HepG2 (cell line): ENCODE measurements around the gene CYBC1. TPM values are rescaled to one million over a fixed set of nuclear protein-coding genes. Genes with fewer than 3 reads are reported as not detected.

Source experiments
- ARNT2 ChIP-seq: sonication (generic); formaldehyde crosslinking; IDR thresholded peaks from 2 replicates; pipeline ENCODE4 v1.8.0; 2022; ENCODE audit warnings: mild to moderate bottlenecking, low read depth, missing genetic modification reagents, moderate library complexity
- BCL3 ChIP-seq: sonication (generic); formaldehyde crosslinking; IDR thresholded peaks from 2 replicates; pipeline ENCODE4 v1.5.1; 2020; ENCODE audit warnings: mild to moderate bottlenecking, missing genetic modification reagents, moderate library complexity
- CEBPG ChIP-seq: IDR thresholded peaks from 2 replicates; pipeline ENCODE4 v1.6.1; 2016
- DZIP1 ChIP-seq: sonication (generic); formaldehyde crosslinking; IDR thresholded peaks from 2 replicates; pipeline ENCODE4 v1.5.0; 2020; ENCODE audit warnings: mild to moderate bottlenecking, missing genetic modification reagents
- GATAD1 ChIP-seq: IDR thresholded peaks from 2 replicates; pipeline ENCODE4 v1.6.1; 2016; ENCODE audit warnings: missing genetic modification reagents, missing compliant biosample characterization
- HOXA9 ChIP-seq: sonication (generic); formaldehyde crosslinking; IDR thresholded peaks from 2 replicates; pipeline ENCODE4 v1.8.1; 2022; ENCODE audit warnings: missing genetic modification reagents, mild to moderate bottlenecking, moderate library complexity, borderline replicate concordance
- MIER3 ChIP-seq: IDR thresholded peaks from 2 replicates; pipeline ENCODE4 v1.6.1; 2016; ENCODE audit warnings: missing compliant biosample characterization, borderline replicate concordance
- MXD3 ChIP-seq: IDR thresholded peaks from 2 replicates; pipeline ENCODE4 v1.6.1; 2016; ENCODE audit warnings: mild to moderate bottlenecking, missing biosample characterization, missing genetic modification reagents
- NCOA2 ChIP-seq: sonication (generic); formaldehyde crosslinking; IDR thresholded peaks from 2 replicates; pipeline ENCODE4 v1.8.0; 2022; ENCODE audit warnings: inconsistent platforms
- NRL ChIP-seq: sonication (generic); formaldehyde crosslinking; IDR thresholded peaks from 2 replicates; pipeline ENCODE4 v1.5.0; 2020; ENCODE audit warnings: missing genetic modification reagents, mild to moderate bottlenecking, moderate library complexity, borderline replicate concordance
- SNAI1 ChIP-seq: sonication (generic); formaldehyde crosslinking; IDR thresholded peaks from 2 replicates; pipeline ENCODE4 v1.5.0; 2020; ENCODE audit warnings: mild to moderate bottlenecking, missing genetic modification reagents, borderline replicate concordance
- SP1 ChIP-seq, 2 experiments: fragments of 450-650 bp in 1 of 2; sonication (generic) in 1 of 2; formaldehyde crosslinking in 1 of 2; IDR thresholded peaks; 2 replicates each; pipeline versions ENCODE4 v1.4.0 to v1.6.1; 2016 to 2020; ENCODE audit warnings: missing genetic modification reagents in 1 of 2
- TGIF2 ChIP-seq: IDR thresholded peaks from 2 replicates; pipeline ENCODE4 v1.6.1; 2016; ENCODE audit warnings: control low read depth, missing compliant biosample characterization
- ZBTB49 ChIP-seq: sonication (generic); formaldehyde crosslinking; IDR thresholded peaks from 2 replicates; pipeline ENCODE4 v1.4.0; 2020; ENCODE audit warnings: missing genetic modification reagents, borderline replicate concordance
- ZNF292 ChIP-seq: sonication (generic); formaldehyde crosslinking; IDR thresholded peaks from 2 replicates; pipeline ENCODE4 v1.8.1; 2022; ENCODE audit warnings: mild to moderate bottlenecking, low read depth, missing genetic modification reagents, borderline replicate concordance
- ZNF577 ChIP-seq: sonication (generic); formaldehyde crosslinking; IDR thresholded peaks from 2 replicates; pipeline ENCODE4 v1.4.0; 2020; ENCODE audit warnings: mild to moderate bottlenecking, low read depth, missing genetic modification reagents, borderline replicate concordance
- ZNF780A ChIP-seq: sonication (generic); formaldehyde crosslinking; IDR thresholded peaks from 2 replicates; pipeline ENCODE4 v1.8.0; 2022; ENCODE audit warnings: mild to moderate bottlenecking, missing genetic modification reagents, moderate library complexity
- ZSCAN12 ChIP-seq: sonication (generic); formaldehyde crosslinking; IDR thresholded peaks from 2 replicates; pipeline ENCODE4 v1.9.0; 2021; ENCODE audit warnings: mild to moderate bottlenecking, missing genetic modification reagents
- polyA plus RNA-seq, 8 experiments: library from polyadenylated mRNA; depleted of rRNA in 3 of 8; stranded (reverse) in 7 of 8; unstranded in 1 of 8; fragments of >200 nt; fragmentation: Illumina TruSeq in 4 of 8; extraction: Trizol in 4 of 8; gene quantifications; 2 replicates each; pipeline versions ENCODE4 v1.2.1 to v1.2.3, GENCODE V29; 2011 to 2016; ENCODE audit warnings: low read depth in 4 of 8, missing spikeins in 1 of 8, mixed read lengths in 1 of 8; ENCODE audit not compliant: insufficient read depth in 1 of 8
- total RNA-seq, 5 experiments: library from RNA; depleted of rRNA; stranded (reverse); fragments of >200 nt; fragmentation: Illumina TruSeq; extraction: Trizol; gene quantifications; 2 replicates each; pipeline ENCODE4 v1.2.3, GENCODE V29; 2016; ENCODE audit warnings: low read depth in 1 of 5
- TF ChIP-seq, protein P1 (sequence below): sonication (generic); formaldehyde crosslinking; IDR thresholded peaks from 2 replicates; pipeline ENCODE4 v1.5.1; 2020; ENCODE audit warnings: missing genetic modification reagents, mild to moderate bottlenecking, borderline replicate concordance

CYBC1 gene
- total and polyA plus RNA-seq, 2 of the 13 experiments (the other 11 are each of a cell fraction or from before 2014, with no cell fraction given) = 43.4 to 44.1 TPM

GRCh38 chr17:82418001-82418986, 32.3 kb downstream of the CYBC1 start, which contains the start of the genes HEXD and OGFOD3 (continued):
- TF ChIP-seq BCL3 (CRISPR knock-in tag) = peak; percentile 98
- TF ChIP-seq SNAI1 (CRISPR knock-in tag) = no peak
- TF ChIP-seq MIER3 (CRISPR knock-in tag) = no peak
- TF ChIP-seq GATAD1 (CRISPR knock-in tag) = peak; percentile 85
- TF ChIP-seq NRL (CRISPR knock-in tag) = no peak
- TF ChIP-seq, protein P1, sequence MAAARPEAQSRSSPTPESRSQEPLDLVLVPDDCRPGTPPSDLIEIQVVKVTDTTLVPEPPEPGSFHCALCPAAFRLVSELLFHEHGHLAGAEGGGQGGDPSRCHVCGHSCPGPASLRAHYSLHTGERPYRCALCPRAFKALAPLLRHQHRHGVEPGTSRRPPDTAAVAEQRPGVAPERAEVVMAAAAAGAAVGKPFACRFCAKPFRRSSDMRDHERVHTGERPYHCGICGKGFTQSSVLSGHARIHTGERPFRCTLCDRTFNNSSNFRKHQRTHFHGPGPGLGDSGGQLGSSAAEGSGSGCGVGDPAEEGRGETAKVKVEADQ (CRISPR knock-in tag) = peak; percentile 97
- no peak for TF ChIP-seq CEBPG (CRISPR knock-in tag)
- peak; percentile 82; the same call in 1 of the 2 replicates for TF ChIP-seq HOXA9 (CRISPR knock-in tag)
- peak; percentile 68; the same call in 1 of the 2 replicates for TF ChIP-seq ZSCAN12 (CRISPR knock-in tag)
- TF ChIP-seq ARNT2 (CRISPR knock-in tag) = peak; percentile 98
- peak; percentile 26; the same call in 1 of the 2 replicates for TF ChIP-seq NCOA2
- TF ChIP-seq TGIF2 (CRISPR knock-in tag) = peak; percentile 32
- no peak for TF ChIP-seq ZNF577
- no peak; the same call in 1 of the 2 replicates for TF ChIP-seq ZBTB49
- TF ChIP-seq MXD3 (CRISPR knock-in tag) = peak; percentile 84; the same call in 1 of the 2 replicates
- no peak for TF ChIP-seq ZNF780A
- no peak for TF ChIP-seq DZIP1 (CRISPR knock-in tag)
- TF ChIP-seq SP1 (IDR thresholded peaks at IDR 0.05) = no peak
- peak; percentile 97 for TF ChIP-seq SP1 (CRISPR knock-in tag; IDR thresholded peaks at IDR 0.05)
- no peak for TF ChIP-seq ZNF292 (CRISPR knock-in tag)
